H9 (cell line): ENCODE data around the gene SH3GL3. TPM values are rescaled to one million over a fixed set of nuclear protein-coding genes. Genes with fewer than 3 reads are reported as not detected.

Source experiments
- DNase-seq: peaks from one replicate; pipeline ENCODE4 v3.0.0-alpha.2; 2017
- H2AFZ ChIP-seq: one replicate; pipeline ENCODE4 v1.6.1; 2013; ENCODE audit warnings: mild to moderate bottlenecking, low read length, control low read depth, moderate library complexity
- H2AK5ac ChIP-seq: 2 replicates; pipeline ENCODE4 v1.6.1; 2013; ENCODE audit warnings: low read length, control low read depth, mixed read lengths; ENCODE audit not compliant: insufficient read length
- H2BK120ac ChIP-seq: one replicate; pipeline ENCODE4 v1.6.1; 2013; ENCODE audit warnings: low read depth, mild to moderate bottlenecking, low read length, control low read depth, inconsistent platforms; ENCODE audit not compliant: poor library complexity, severe bottlenecking
- H2BK12ac ChIP-seq: 2 replicates; pipeline ENCODE4 v1.6.1; 2013; ENCODE audit warnings: low read length, control low read depth, mixed read lengths, low read depth; ENCODE audit not compliant: insufficient read length
- H2BK15ac ChIP-seq: 2 replicates; pipeline ENCODE4 v1.6.1; 2013; ENCODE audit warnings: low read depth, low read length, control low read depth
- H2BK20ac ChIP-seq: one replicate; pipeline ENCODE4 v1.6.1; 2013; ENCODE audit warnings: low read depth, mild to moderate bottlenecking, low read length, control low read depth, inconsistent platforms; ENCODE audit not compliant: poor library complexity, severe bottlenecking
- H2BK5ac ChIP-seq: 2 replicates; pipeline ENCODE4 v1.6.1; 2013; ENCODE audit warnings: low read length, control low read depth, mixed read lengths; ENCODE audit not compliant: insufficient read length
- H3K14ac ChIP-seq: 2 replicates; pipeline ENCODE4 v1.6.1; 2013; ENCODE audit warnings: low read length, control low read depth; ENCODE audit not compliant: insufficient read depth
- H3K18ac ChIP-seq: 2 replicates; pipeline ENCODE4 v1.6.1; 2013; ENCODE audit warnings: low read depth, mild to moderate bottlenecking, mixed read lengths, low read length, control low read depth; ENCODE audit not compliant: insufficient read length
- H3K23ac ChIP-seq: 2 replicates; pipeline ENCODE4 v1.6.1; 2013; ENCODE audit warnings: low read length, control low read depth, mixed read lengths, low read depth; ENCODE audit not compliant: insufficient read length
- H3K23me2 ChIP-seq: 2 replicates; pipeline ENCODE4 v1.6.1; 2013; ENCODE audit warnings: low read depth, mild to moderate bottlenecking, mixed read lengths, low read length, control low read depth; ENCODE audit not compliant: insufficient read length, poor library complexity, severe bottlenecking
- H3K27ac ChIP-seq: 2 replicates; pipeline ENCODE4 v1.5.1; 2013; ENCODE audit warnings: low read length, control low read depth, mixed read lengths, low read depth; ENCODE audit not compliant: insufficient read length
- H3K27me3 ChIP-seq: 2 replicates; pipeline ENCODE4 v1.6.1; 2013; ENCODE audit warnings: low read length, control low read depth, inconsistent platforms; ENCODE audit not compliant: insufficient read depth
- H3K4ac ChIP-seq: 2 replicates; pipeline ENCODE4 v1.6.1; 2013; ENCODE audit warnings: low read depth, mild to moderate bottlenecking, control low read depth, inconsistent platforms, low read length, moderate library complexity
- H3K4me1 ChIP-seq: 2 replicates; pipeline ENCODE4 v1.6.1; 2013; ENCODE audit warnings: low read length, control low read depth, inconsistent platforms; ENCODE audit not compliant: insufficient read depth
- H3K4me2 ChIP-seq: 2 replicates; pipeline ENCODE4 v1.6.1; 2013; ENCODE audit warnings: low read length, control low read depth, mixed read lengths; ENCODE audit not compliant: insufficient read length, insufficient read depth
- H3K56ac ChIP-seq: 2 replicates; pipeline ENCODE4 v1.6.1; 2013; ENCODE audit warnings: low read depth, mild to moderate bottlenecking, mixed read lengths, low read length, control low read depth; ENCODE audit not compliant: insufficient read length
- H3K79me1 ChIP-seq: 2 replicates; pipeline ENCODE4 v1.6.1; 2013; ENCODE audit warnings: low read depth, mild to moderate bottlenecking, moderate library complexity, low read length, control low read depth, inconsistent platforms; ENCODE audit not compliant: insufficient read depth, poor library complexity, severe bottlenecking
- H3K79me2 ChIP-seq: 2 replicates; pipeline ENCODE4 v1.6.1; 2013; ENCODE audit warnings: low read length, control low read depth, inconsistent platforms; ENCODE audit not compliant: insufficient read depth
- H3K9ac ChIP-seq: 2 replicates; pipeline ENCODE4 v1.6.1; 2013; ENCODE audit warnings: low read length, control low read depth, mixed read lengths; ENCODE audit not compliant: insufficient read length; ENCODE audit errors: extremely low read depth
- H3K9me3 ChIP-seq: one replicate; pipeline ENCODE4 v1.6.1; 2013; ENCODE audit warnings: low read depth, low read length, inconsistent platforms; ENCODE audit not compliant: control insufficient read depth
- H3T11ph ChIP-seq: one replicate; pipeline ENCODE4 v1.6.1; 2013; ENCODE audit warnings: mild to moderate bottlenecking, low read length, control low read depth, inconsistent platforms
- H4K20me1 ChIP-seq: one replicate; pipeline ENCODE4 v1.6.1; 2013; ENCODE audit not compliant: control insufficient read depth, insufficient read length, insufficient read depth
- H4K5ac ChIP-seq: 2 replicates; pipeline ENCODE4 v1.6.1; 2013; ENCODE audit warnings: low read depth, mild to moderate bottlenecking, mixed read lengths, low read length, control low read depth; ENCODE audit not compliant: insufficient read length
- H4K8ac ChIP-seq: replicated peaks from 2 replicates; pipeline ENCODE4 v1.6.1; 2013; ENCODE audit warnings: low read length, control low read depth, mixed read lengths, low read depth; ENCODE audit not compliant: insufficient read length
- H4K91ac ChIP-seq: 2 replicates; pipeline ENCODE4 v1.6.1; 2013; ENCODE audit warnings: low read depth, mild to moderate bottlenecking, moderate library complexity, mixed read lengths, low read length, control low read depth; ENCODE audit not compliant: insufficient read length
- H3K27ac Mint-ChIP-seq, 3 experiments: 2 replicates in 2 of 3; 3 replicates in 1 of 3; pipeline ENCODE4 v1.8.0; 2020 to 2021; ENCODE audit warnings: mixed read lengths in 3 of 3, mild to moderate bottlenecking in 1 of 3, moderate library complexity in 1 of 3
- H3K27me3 Mint-ChIP-seq: 2 replicates; pipeline ENCODE4 v1.8.0; 2021; ENCODE audit warnings: low read depth, mild to moderate bottlenecking, moderate library complexity, mixed read lengths
- H3K36me3 Mint-ChIP-seq, 3 experiments: 2 replicates in 2 of 3; 3 replicates in 1 of 3; pipeline ENCODE4 v1.8.0; 2020 to 2021; ENCODE audit warnings: low read depth in 3 of 3, mixed read lengths in 3 of 3; ENCODE audit not compliant: insufficient read depth in 1 of 3
- H3K4me1 Mint-ChIP-seq, 2 experiments: 2 replicates each; pipeline ENCODE4 v1.8.0; 2020; ENCODE audit warnings: mixed read lengths in 2 of 2
- H3K4me3 Mint-ChIP-seq, 2 experiments: 2 replicates in 1 of 2; 3 replicates in 1 of 2; pipeline ENCODE4 v1.8.0; 2020 to 2021; ENCODE audit warnings: mild to moderate bottlenecking in 2 of 2, mixed read lengths in 2 of 2, moderate library complexity in 1 of 2
- H3K9me3 Mint-ChIP-seq, 2 experiments: 2 replicates in 1 of 2; 3 replicates in 1 of 2; pipeline ENCODE4 v1.8.0; 2020; ENCODE audit warnings: mild to moderate bottlenecking in 2 of 2, mixed read lengths in 2 of 2, moderate library complexity in 1 of 2
- WGBS: extraction: QIAGEN DNeasy Blood & Tissue Kit; methylation state at CpG from one replicate; pipeline ENCODE4 v1.1.7; 2013; ENCODE audit warnings: missing lambda C conversion rate, low lambda C conversion rate, mixed read lengths; ENCODE audit not compliant: insufficient read length; ENCODE audit errors: extremely low coverage; 5-methylcytosine and 5-hydroxymethylcytosine counted together
- total RNA-seq: library from RNA; stranded (reverse); gene quantifications from 2 replicates; pipeline ENCODE4 v1.2.1, GENCODE V29; 2021
- TF ChIP-seq, protein P1 (sequence below): fragments of 200-600 bp; sonication (generic); conservative IDR thresholded peaks from 3 replicates; pipeline ENCODE4 v1.8.0; 2021; ENCODE audit warnings: antibody characterized with exemption, mild to moderate bottlenecking

Gene SH3GL3
- total RNA-seq, 1 experiment from 2014 or later = 11.2 TPM

DNA sequence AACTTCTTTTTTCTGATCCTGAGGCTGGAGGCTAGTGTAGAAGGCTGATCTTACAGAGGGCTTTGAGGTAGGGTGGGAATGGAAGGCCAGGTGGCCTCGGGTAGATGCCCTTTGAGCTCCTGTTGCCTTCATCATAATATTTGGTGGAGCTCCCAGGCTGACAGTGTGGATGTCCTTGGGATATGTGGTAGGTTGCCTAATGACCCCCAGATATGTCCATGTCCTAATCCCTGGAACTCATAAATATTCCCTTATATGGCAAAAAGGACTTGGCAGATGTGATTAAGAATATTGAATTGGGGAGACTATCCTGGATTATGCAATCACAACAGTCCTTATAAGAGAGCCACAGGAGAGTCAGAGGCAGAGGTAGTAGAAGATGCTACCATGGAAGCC lies 212.3 kb downstream of the SH3GL3 start:
- TF ChIP-seq, protein P1, sequence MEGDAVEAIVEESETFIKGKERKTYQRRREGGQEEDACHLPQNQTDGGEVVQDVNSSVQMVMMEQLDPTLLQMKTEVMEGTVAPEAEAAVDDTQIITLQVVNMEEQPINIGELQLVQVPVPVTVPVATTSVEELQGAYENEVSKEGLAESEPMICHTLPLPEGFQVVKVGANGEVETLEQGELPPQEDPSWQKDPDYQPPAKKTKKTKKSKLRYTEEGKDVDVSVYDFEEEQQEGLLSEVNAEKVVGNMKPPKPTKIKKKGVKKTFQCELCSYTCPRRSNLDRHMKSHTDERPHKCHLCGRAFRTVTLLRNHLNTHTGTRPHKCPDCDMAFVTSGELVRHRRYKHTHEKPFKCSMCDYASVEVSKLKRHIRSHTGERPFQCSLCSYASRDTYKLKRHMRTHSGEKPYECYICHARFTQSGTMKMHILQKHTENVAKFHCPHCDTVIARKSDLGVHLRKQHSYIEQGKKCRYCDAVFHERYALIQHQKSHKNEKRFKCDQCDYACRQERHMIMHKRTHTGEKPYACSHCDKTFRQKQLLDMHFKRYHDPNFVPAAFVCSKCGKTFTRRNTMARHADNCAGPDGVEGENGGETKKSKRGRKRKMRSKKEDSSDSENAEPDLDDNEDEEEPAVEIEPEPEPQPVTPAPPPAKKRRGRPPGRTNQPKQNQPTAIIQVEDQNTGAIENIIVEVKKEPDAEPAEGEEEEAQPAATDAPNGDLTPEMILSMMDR = no peak
- Histone ChIP-seq H2AK5ac (no peak overlapping the region), H3K23ac (no peak overlapping the region), H4K20me1 (no peaks in the 10 kb centered on the region), H3K4ac (no peak overlapping the region), H2BK120ac (no peak overlapping the region), H3K4me2 (no peak overlapping the region), H2BK15ac (no peak overlapping the region), H2BK20ac (no peak overlapping the region), H3K18ac (no peak overlapping the region), H2AFZ (no peak overlapping the region), H3K27ac (no peak overlapping the region), H3K79me1 (no peaks in the 10 kb centered on the region), H4K5ac (no peak overlapping the region), H3K56ac (no peak overlapping the region), H2BK5ac (no peak overlapping the region), H4K91ac (no peak overlapping the region), H3K14ac (no peak overlapping the region), H2BK12ac (no peak overlapping the region), H3K79me2 (no peaks in the 10 kb centered on the region), H3T11ph (no peak overlapping the region), H3K27me3 (peaks cover 12% of the 10 kb centered on the region; the same call in 1 of the 2 replicates), H3K4me1 (no peaks in the 10 kb centered on the region), H3K23me2 (peaks cover 3% of the 10 kb centered on the region), H3K9ac (no peak overlapping the region), H4K8ac (no peak overlapping the region), H3K9me3 (no peaks in the 10 kb centered on the region)
- WGBS = no CpG with 5 or more reads among the region's 1 CpG
- DNase-seq = no peak
- Mint-ChIP-seq H3K9me3 (no peaks in the 10 kb centered on the region), H3K27me3 (peaks cover 33% of the 10 kb centered on the region), H3K36me3 (no peaks in the 10 kb centered on the region), H3K27ac (no peak overlapping the region), H3K4me1 (no peaks in the 10 kb centered on the region), H3K4me3 (no peak overlapping the region)
